CD4-positive, alpha-beta T cell treated with Interleukin-21 for 1 hour (primary cell): ENCODE results near the gene ARHGEF26.
"Not testable (repeated sequence)": the region's sequence is repeated elsewhere in the genome, so short reads cannot be mapped to it uniquely, and the experiment has no call there.

ENCODE experiments used
- DNase-seq: peaks from one replicate; pipeline ENCODE4 v3.0.0-alpha.2; 2020

The ARHGEF26 gene, protein sequence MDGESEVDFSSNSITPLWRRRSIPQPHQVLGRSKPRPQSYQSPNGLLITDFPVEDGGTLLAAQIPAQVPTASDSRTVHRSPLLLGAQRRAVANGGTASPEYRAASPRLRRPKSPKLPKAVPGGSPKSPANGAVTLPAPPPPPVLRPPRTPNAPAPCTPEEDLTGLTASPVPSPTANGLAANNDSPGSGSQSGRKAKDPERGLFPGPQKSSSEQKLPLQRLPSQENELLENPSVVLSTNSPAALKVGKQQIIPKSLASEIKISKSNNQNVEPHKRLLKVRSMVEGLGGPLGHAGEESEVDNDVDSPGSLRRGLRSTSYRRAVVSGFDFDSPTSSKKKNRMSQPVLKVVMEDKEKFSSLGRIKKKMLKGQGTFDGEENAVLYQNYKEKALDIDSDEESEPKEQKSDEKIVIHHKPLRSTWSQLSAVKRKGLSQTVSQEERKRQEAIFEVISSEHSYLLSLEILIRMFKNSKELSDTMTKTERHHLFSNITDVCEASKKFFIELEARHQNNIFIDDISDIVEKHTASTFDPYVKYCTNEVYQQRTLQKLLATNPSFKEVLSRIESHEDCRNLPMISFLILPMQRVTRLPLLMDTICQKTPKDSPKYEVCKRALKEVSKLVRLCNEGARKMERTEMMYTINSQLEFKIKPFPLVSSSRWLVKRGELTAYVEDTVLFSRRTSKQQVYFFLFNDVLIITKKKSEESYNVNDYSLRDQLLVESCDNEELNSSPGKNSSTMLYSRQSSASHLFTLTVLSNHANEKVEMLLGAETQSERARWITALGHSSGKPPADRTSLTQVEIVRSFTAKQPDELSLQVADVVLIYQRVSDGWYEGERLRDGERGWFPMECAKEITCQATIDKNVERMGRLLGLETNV

DNA sequence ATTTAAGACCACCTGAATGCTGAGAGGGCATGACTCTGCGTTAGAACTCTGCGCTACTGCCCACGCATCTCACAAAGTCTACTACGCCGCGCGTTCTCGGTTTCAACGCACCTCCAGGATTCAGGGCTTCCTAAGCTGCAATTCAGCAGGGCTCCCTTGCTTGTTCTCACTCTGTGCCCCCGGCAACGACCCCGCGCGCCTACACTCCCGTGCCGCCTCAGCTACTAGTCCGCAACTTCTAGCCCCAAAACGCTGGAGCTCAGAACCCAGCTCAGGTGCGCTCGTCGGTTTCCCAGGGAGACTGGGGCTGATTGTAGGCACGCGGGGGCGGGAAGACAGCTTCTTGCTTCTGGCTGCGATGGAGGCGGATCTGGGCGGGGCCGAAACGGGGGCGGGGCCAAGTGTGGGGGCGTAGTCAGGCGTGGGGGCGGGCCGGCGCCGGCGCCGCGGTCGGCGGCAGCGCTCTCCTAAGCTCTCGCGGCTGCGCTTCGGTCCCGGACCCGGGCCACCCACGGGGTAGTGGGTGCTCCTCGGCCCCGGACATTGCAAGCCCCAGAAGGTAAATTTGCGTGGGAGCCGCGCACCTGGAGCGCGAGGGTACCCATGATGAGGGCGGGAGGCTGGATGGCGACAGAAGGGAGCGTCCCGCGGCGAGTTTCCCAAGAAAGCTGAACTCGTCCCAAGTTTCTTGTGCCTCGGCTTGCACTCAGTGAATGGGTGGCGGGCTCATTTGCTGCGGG is at the start of gene ARHGEF26:
Gene ARHGEF26, plus strand, starts transcription at position 430 of the 740 bp plus-strand sequence. CDS start 603 bp downstream, outside the sequence.
- DNase-seq, result peak; percentile 73

DNA sequence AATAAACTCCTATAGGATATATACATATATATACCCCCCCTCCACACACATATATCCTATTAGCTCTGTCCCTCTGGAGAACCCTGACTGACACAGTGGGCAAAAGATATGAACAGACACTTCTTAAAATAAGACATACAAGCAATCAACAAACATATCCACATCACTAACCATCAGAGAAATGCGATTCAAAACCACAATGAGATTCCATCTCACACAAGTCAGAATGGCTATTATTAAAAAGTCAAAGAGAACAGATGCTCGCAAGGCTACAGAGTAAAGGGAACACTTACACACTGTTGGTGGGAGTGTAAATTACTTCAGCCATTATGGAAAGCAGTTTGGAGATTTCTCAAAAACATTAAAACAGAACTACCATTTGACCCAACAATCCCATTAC is 46.2 kb upstream of the ARHGEF26 start:
- DNase-seq, result no peak

DNA sequence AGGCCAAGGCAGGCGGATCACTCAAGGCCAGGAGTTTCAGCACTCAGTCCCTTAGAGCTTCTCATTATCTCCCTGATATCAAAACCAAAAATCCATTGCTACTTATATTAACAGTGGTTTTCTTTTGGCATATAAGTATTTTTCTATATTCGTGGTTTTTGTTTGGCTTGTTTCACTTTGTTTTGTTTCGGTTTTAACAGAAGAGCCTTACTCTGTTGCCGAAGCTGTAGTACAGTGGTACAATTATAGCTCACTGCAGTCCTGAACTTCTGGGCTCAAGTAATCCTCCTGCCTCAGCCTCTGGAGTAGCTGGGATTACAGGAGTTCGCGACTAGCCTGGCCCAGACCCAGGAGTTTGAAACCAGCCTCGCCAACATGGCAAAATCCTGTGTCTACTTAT is 42.5 kb upstream of the ARHGEF26 start:
- DNase-seq, result no peak

DNA sequence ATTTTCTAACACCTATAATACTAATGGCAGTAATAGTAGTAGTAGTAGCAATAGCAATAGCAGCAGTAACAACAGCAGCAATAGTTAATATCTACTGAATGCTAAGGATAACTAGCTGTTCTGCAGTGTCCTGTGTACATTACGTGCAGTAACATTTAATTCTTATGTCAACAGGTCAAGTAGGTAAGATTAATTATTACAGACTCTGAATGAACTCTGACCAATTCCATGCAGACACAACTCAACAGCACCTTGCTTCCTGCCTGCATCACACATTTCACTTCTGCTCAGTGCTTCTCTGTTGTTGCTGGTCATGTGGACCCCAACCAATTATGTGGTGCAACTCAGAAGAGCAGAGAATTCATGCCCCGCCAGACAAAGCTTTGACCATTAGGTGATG is 39.9 kb upstream of the ARHGEF26 start:
- DNase-seq, result no peak

DNA sequence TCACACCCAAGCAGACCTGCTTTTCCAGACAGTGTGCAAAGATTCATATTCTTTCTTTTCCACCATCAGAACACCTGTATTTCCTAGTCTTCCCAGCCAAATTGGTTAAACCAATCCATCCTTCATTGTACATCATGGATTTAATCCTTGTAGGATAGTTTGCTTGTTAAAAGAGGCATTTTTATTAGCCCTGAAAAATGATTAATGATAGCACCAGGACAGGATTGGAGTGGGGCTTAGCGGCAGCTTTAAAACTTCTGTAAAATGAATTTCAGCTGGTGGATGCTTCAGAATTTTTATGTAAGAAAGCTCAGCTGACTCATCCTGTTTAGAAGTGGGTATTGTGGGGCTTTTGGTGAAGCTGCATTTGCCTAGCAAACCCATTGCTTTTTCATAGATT is 36.1 kb upstream of the ARHGEF26 start:
- DNase-seq, result no peak

DNA sequence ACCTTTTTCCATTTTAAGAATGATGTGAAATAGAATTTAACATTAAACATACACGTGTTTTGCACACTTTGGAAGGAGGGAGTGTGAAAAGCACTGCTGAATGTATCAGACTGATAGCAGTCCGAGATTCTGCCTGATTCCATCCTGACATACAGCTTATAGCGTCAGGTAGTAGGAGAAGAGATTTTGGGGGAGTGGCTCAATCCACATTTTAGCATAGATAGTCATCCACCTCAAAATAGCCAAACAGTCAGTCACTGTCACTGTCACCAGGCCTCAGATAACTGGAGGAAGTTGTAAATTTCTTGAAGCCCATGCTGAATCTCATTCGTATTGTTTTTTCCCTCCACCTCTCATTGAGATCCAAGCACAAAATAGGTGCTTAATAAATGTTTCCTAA is 35.4 kb upstream of the ARHGEF26 start:
- DNase-seq, result no peak

DNA sequence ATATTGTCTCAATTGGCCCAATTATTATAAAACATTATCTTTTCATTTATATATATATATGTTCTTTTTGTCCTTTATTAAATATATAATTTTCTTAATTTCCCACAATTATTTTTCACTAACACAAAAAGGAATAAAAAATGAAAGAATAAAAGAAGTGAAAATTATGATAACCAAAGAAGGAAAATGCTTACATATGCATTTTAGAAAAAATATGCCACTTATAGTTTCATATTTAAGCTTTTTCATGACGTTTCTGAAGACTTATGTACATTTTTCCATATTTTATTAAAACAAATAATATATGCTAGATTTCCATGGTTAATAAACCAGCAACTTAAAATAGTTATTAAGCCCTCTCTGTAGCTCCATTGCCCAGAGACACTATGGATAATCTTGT is 34.9 kb upstream of the ARHGEF26 start:
- no peak for DNase-seq

DNA sequence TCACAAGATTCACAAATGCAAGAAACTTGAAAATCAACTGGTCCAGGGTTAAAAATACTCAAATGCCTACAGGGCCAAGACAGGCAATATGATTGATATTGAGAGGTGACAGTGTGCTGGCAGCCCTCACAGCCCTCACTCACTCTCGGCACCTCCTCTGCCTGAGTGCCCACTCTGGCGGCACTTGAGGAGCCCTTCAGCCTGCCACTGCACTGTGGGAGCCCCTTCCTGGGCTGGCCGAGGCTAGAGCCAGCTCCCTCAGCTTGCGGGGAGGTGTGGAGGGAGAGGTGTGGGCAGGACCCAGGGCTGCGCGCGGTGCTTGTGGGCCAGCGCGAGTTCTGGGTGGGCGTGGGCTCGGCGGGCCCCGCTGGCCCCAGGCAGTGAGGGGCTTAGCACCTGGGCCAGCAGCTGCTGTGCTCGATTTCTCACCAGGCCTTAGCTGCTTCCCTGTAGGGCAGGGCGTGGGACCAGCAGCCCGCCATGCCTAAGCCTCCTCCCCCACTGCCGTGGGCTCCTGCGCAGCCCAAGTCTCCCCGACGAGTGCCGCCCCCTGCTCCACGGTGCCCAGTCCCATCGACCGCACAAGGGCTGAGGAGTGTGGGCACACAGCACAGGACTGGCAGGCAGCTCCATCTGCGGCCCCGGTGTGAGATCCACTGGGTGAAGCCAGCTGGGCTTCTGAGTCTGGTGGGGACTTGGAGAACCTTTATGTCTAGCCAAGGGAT is 33.3 kb upstream of the ARHGEF26 start:
- not testable (repeated sequence) for DNase-seq

DNA sequence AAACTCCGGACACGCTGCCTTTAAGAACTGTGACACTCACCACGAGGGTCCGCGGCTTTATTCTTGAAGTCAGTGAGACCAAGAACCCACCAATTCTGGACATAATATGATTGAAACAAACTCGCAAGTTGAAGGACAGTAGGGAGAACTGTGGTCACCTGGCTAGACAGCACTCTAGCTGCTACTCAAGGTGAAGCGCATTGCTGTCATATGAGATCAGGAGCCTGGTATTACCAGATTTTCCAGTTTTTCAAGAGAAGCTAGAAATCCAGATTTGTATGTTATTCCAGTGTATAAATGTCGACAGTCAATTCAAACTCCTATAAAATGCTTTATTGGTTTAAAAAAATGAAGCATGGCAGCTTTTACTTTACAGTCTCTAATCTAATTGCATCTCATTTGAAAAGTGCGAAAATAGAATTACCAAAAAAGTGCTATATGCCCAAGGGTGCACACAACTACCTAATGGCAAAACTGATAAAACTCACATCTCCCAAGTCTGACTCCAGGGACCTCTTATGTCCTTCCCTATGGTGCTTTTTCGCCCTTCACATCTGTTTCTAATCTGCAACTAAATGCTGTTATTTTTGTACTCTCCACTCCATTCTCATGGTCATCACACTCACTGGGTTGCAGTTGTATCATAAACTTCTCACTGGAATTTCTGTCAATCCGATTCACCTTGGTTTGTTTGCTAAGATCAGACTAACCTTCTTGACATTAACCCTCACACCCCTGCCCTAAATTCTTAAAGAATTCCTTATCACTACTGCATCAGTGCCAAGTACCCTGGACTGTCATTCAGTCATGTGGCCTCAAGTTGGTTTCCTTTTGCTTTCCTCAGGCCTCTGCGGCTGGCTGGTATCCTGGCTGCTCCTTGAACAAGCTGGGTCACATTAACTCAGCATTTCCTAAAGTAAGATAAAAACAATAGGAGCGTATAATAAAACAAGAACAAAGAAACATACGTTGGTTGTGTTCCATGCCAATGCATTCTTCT is 31.5 kb upstream of the ARHGEF26 start:
- no peak for DNase-seq

DNA sequence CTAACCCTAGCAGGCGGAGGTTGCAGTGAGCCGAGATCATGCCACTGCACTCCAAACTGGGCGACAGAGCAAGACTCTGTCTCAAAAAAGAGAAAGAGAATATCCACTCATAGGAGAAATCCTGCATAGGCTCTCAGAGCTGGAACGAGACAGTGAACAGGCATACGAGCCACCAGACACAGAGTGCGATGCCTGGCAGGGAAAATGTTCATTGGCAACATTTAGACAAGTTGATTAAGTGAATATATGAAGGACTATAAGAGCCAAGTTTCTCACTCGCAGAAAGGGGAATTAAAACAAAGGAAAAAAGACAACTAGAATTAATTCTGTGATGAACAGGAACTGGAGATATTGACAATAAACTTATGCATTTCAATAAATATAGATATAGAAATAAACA is 27.1 kb upstream of the ARHGEF26 start:
- DNase-seq, result no peak

DNA sequence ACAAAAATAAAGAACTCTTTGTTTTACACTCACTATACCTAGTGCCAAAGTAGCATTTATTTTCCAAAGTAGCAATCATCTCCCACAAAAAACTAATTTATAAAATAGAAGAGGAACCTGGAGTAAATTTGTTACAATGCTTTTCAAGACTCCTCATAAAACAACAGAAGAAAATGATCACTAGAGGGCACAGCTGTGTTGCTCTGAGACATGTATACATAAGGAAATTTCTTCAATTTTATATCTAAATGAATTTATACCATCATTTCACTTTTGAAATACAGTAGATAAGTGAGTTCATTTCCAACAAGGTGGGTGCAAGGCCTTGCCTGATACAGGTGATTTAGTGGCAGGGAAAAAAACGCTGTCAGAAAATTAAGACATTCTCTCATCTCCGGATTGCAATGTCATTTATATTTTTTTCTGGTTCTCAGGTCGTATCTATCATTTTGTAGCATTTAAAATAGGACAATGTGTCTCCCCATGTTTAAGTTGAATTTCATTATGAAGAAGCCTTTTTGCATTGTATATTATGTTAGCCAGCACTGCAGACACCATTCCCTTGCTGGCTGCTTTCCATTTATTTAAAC is 25.3 kb upstream of the ARHGEF26 start:
- no peak for DNase-seq

DNA sequence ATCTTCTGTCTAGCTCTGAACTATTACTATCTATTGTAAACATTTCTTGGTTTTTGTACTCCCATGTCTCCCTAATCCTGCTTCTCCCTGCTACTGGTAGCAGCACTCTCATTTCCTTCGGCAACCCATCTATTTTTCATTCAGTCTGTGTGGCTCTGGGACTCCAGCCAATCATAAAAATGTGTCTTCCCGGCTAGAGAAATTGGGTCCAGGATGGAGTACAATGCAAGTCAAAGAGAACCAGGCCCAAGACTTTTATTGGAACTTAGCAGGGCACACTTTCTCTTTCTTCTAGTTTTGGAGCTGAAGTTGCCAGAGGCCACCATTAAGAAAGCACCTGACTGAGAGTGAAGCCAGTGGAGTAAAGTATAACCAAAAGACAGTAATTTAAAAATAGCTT is 22.8 kb upstream of the ARHGEF26 start:
- DNase-seq, result no peak

DNA sequence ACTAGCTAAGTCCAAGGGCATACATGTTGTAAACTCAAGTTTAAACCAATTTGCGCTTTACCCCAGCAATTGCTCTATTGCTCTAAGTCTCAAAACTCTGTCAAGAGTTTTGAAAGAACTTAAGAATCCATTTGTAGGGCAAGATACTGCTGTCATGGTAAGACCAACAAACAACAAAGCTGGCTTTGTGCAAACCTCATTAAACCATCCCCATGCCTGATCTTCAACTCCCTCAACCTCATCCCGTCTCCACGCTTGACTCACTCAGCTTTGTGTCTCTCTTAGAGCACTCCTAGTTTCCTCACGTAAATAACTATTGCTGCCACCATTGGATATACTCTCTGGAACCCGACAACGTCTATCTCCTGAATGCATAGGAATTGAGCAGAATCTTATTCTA is 20.6 kb upstream of the ARHGEF26 start:
- no peak for DNase-seq

DNA sequence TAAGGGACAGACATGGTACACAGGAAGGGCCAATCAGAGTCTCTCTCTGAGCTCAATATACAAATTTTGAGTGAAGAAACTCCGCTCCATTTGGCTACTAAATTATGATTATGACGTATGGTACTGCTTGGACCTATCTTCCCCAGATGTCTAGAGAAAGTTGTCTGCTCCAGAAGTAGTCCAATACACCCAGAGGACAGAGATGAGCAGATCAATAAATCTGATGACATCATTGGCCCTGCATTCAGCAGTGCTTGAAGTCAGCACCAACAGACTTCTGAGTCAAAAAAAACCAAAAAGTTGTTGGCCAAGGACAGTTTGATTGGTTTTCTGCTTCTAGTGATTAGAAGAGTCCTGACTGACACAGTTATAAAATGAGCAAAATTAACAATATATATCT is 19.9 kb upstream of the ARHGEF26 start:
- no peak for DNase-seq

DNA sequence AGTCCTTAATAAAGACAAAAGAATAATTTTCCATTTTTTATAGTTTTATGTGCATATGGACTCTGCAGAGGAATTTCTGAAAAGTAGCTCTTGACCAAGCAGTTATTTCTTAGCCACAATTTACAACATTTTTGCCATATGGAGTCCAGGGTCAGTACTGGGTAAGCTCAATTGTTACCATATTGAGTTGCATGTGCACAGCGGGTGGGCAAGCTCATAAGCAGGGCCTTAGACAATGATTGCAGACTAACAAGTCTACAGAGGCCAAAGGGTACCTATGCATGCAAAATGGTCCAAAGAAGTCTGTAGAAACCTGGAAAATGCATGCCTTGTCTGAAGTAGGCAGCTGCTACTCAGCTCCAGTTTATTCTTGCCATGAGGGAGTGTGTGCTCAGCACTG is 19.0 kb upstream of the ARHGEF26 start:
- no peak for DNase-seq

DNA sequence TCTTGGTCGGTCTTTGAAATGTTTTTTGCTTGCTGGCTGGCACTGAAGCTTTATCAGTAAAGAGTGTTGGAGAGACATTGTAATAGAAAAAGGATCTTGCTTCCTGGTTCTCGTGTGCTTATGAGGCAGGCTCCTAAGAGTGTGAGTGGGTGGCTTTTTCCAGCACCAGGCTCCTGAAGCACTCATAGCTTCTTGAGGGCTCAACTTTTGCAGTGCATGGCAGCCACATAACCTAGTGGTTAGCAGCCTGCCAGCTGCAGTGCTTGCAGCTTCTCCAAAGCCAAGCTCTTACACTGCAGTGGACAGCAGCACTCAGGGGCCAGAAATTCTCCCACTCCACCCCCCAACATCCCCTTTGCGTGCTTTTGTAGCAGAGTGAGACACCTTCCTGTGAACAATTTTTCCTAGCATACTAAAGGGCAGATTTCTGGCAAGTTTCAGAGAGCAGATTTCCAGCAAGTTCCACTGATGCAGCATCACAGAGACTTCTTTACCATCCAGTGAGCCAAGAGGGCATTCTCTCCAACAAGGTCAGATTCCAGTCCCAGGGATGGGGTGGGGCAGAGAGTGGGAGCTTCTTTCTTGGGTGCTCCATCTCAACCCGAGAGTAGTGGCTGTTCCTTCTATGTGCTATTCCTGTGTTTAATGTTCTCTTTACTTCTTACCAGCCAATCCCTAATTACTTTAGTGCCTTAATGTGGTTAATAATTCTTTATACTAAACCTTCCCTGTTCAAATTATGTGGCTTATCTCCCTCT is 15.8 kb upstream of the ARHGEF26 start:
- no peak for DNase-seq

DNA sequence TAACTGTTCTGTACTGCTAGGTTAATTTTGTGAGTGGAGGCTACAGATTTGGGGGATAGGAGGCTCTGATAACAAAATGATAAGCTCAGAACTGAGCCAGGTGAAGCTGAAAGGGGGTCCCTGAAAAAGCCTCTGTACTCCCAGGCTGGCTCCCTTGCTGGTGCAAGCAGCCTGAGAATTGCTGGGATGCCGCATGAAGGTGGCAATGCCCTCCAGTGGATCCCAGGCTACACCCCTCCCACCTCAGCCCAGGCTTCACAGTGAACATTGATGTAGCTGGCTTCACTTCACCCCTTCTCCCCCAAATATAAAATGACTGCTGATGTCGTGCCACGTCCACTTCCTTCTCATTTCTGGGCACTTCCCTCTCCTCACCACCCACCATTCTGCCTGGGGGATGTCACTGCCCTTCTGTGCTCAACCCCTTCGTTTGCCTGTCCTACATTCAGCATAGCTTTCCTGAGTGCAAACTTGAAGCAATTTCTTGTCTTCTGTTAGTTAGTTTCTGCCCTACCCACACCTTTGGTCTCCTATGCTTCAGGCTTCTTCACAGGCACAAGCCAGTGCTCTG is 9.7 kb upstream of the ARHGEF26 start:
- DNase-seq, result no peak

DNA sequence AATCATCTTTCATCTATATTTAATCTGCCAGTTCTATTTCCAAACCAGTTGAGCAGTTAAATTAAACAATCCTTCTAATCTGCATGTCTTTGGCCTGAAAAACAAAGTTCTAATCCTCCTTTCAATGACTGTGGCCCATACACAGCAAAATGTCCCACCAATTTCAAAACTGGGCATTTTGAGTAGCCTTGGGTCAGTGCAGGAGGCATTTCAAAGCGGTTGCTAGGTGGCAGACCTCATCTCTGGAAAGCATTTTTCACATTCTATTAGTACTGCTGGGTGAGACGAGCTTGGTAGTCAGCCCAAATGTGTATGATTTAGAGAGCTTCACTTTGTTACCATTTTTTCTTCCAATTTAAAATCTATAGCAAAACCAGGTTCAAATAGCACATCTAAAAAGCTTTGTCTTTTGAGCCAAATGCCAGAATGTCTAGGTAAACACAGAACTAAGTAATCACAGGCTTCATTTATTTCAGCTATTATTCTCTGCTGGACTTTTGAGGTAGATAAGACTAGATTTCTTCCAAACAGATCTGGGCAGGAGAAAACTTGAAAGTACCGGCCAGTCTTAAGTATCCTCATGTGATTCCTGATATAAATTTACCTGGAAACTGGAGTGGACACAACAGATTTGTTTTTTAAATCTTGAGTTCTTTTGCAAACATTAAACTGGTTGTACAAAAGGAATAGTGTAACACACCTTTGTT is 8.9 kb upstream of the ARHGEF26 start:
- DNase-seq, result no peak

DNA sequence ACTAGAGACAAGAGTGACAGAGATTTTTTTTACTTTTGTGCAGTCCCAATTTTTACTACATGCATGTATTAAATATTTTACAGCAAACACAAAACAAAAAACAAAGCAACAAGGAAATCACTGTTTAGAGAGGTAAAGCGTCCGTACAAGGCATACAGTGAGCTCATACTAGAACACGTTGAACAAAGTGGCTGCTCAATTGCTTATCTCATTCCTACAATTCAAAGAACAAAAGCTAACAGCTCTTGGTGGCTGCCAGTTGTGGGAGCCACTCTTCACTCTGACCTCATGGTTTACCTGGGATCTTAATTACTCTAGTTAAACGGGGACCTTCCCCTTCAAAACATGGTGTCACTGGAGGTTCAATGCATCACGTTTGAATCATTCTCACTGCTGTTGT is 7.6 kb upstream of the ARHGEF26 start:
- DNase-seq, result no peak
